Left ventricle myocardium superior (tissue), 1 donor: Measurements from ENCODE around the gene LGALS3BP. TPM values are rescaled to one million over a fixed set of nuclear protein-coding genes. Genes with fewer than 3 reads are reported as not detected.
A peak's percentile ranks its signal among the peaks of the same experiment; 100 is the strongest.
"Not testable (repeated sequence)": the region's sequence is repeated elsewhere in the genome, so short reads cannot be mapped to it uniquely, and the experiment has no call there.

Experiments
- ATAC-seq: fragments of 200-7000 bp; cut with Tn5 transposase; one replicate; pipeline ENCODE4 v1.9.1; 2020; ENCODE audit warnings: mild to moderate bottlenecking, moderate library complexity
- DNase-seq: peaks from one replicate; pipeline ENCODE4 v3.0.0-alpha.2; 2020
- intact Hi-C: fragments of 100-400 bp; cut with micrococcal nuclease; formaldehyde crosslinking; loops from one replicate; pipeline ENCODE4 v1.11.0; 2022
- total RNA-seq: library from RNA; stranded (reverse); fragmentation: NEBNext Ultra II Directional; extraction: Animal tissue kit (Norgen Biotek cat#: 25700); gene quantifications from one replicate; pipeline ENCODE4 v1.2.1, GENCODE V29; 2021
- donor health status: DM: no; HTN: yes; CAD: no; lungs with severe emphysema.

Gene LGALS3BP
- total RNA-seq, 1 donor from 2014 or later: 822 TPM

DNA sequence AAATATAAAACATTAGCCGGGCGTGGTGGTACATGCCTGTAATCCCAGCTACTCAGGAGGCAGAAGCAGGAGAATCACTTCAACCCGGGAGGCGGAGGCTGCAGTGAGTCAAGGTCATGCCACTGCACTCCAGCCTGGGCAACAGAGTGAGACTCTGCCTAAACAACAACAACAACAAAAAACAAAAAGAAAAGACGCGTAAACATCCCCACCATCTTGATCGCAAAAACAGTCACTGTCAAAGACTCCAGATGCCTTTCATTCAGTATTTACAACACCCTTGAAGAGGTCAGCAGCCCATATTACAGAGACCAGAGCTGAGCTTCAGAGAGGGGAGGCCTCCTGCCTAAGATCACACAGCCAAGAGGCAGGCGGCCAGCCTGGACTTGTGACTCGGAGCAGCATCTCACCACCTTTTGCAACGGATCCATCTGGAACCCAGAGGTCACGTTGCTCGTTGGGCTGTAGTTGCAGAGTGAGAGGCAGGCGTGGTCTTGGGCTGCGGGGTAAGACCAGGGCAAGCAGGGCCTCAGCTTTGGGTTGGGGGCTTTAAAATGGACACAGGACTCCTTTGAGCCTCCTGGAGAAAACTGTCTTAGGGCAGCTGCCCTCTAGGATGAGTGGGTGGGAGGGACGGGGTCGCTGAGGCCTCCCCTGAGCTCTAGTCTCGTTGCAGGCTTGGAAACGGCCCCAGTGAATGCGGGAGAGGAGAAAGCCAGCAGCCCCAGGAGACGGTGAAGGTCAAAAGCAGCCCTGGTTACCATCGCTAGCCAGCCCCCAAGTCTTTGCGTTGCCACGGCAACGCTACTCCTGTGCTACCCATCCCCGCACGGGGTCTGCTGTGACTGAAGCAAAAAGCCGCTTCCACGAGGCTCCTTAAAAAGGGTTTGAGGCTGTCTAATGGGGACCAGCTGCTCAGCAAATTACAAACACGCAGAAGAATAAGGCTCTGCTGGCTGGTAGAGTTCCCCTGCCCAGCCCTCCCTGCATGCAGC lies 26.1 kb downstream of the LGALS3BP start:
- intact Hi-C loops: no loop called here
- ATAC-seq: peak; percentile 48
- peak; percentile 65 for DNase-seq

DNA sequence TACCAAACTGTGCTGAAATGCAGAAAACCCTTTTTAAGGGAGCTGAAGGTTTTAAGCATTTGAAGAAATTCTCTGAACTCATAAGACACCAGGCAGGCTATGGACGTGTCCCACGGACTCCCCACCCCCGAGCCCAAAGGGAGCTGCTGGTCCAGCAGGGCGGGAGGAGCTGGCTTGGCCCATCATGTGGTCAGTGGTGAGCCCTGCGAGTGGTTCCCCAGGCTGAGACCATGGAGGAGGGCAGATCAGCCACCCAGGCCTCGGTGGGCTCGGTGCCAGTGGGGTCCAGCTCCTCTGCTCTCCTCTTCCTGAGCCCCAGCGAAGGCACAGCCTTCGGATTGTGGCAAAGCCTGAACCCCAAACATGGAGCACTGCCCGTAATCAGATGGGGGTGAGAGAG lies 27.0 kb downstream of the LGALS3BP start:
- intact Hi-C loops: no loop called here
- no peak for DNase-seq
- peak; percentile 49 for ATAC-seq

DNA sequence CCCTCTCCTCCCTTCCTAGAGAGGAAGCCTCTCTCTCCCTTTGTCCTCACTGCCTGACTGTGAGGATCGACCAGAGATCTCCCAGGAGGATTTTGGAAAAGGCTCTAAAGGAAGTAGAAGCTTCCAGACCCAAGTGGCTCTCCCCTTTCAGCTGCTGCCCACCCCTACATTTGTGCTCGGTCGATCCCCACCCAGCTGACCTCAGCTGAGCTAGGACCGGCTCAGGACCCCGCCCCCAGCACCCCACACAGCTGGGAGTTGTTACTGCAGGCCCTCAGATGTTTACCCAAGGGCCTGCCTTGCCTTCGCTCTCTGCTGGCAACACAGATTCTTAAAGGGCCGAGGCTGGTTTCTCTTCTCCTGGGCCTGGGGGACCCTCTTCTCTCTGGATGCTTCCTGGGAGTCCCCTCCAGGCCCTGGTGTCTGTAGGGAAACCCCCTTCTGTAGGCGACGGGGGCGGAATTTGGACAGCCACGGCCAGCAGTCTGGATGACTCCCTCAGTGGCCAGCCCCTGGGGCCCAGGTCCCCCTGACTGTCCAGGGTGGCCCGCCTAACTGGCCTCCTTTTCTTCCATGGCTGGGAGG lies 27.7 kb downstream of the LGALS3BP start:
- ATAC-seq (peak; percentile 69), DNase-seq (peak; percentile 64)
- intact Hi-C loops: no loop called here

DNA sequence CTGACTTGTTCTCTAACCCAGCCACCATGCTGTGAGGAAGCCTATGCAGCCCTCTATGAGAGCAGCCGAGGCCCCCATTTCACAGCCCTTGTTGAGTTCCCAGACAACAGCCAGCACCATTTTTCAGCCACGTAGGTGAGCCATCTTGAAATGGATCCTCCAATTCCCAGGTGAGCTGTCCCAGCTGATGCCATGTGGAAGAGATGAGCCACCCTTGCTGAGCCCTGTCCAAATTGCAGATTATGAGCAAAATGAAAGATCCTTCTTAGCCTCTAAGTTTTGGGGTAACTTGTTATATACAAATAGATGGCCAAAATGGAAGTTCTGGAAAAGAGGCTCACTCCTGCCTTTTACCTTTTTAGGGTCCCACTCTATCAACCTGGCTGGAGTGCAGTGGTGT lies 28.9 kb downstream of the LGALS3BP start:
- intact Hi-C loops: no loop called here
- DNase-seq (no peak), ATAC-seq (no peak)

DNA sequence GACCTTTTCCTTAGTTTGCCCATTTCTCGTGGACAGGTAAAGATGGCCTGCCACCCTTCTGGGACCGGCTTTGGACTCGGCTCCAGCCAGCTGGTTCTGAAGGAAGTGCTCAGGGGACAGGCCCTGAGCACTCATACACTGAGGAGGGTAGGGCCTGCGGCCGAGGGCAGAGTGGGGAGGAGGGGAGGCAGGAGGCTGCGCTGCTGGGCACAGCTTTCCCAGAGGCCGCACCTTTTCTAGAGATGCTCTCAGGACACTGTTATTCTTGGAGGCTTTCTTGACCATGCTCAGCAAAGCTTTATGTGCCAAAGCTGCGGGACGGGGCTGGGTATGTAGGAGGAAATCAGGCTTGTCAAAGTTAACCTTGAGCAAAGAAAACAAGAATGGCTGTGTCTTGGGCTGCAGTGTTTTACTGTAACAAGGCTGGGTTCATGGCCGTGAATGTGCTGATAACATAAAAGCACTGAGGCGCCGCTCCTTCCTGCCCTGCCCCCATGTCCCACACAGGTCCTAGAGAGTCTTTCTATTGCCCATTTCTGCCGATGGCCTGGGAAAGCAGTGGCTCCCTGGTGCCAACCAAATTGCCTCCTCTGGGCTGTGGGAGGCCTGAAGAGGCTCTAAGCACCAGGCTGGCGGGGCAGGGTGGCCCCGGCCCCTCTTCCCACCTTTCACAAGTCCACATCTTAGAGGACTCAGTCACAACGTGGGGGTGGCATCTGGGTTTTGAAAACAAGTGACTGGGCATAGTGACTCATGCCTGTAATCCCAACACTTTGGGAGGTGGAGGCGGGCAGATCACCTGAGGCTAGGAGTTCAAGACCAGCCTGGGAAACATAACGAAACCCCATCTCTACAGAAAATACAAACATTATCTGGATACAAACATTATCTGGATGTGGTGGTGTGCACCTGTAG lies 32.2 kb downstream of the LGALS3BP start:
- intact Hi-C loops: no loop called here
- ATAC-seq: no peak
- no peak for DNase-seq

DNA sequence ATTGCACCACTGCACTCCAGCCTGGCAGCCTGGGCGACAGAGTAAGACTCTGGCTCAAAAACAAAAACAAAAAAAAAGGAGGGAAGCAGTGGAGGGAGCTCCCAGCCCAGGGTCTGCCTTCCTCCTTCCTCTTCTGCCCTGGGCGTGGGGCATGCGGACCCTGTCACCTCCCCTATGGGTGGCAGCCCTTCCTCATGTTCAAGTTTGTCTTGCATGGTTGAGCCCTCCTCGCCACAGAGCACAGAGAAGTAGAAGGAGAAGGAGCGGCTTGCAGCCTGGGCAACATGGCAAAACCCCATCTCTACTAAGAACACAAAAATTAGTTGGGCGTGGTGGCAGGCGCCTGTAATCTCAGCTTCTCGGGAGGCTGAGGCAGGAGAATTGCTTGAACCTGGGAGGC lies 33.1 kb downstream of the LGALS3BP start:
- no peak for ATAC-seq
- intact Hi-C loops: no loop called here
- DNase-seq: no peak

DNA sequence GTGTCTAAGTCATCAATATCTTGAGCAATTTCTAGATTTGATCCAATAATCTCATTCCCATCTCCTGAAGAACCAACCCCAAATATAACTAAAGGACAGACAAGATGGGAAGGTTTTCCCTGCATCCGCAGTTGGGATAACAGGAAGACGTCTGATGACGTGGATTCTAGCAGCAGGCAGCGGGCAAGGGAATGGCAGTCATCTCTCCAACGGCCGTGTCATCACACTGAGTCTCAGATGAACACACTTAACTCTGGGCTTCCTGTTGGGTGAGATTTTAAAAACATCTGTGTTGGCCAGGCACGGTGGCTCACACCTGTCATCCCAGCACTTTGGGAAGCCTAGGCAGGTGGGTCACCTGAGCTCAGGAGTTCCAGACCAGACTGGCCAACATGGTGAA lies 33.6 kb downstream of the LGALS3BP start:
- ATAC-seq: no peak
- intact Hi-C loops: no loop called here
- no peak for DNase-seq

DNA sequence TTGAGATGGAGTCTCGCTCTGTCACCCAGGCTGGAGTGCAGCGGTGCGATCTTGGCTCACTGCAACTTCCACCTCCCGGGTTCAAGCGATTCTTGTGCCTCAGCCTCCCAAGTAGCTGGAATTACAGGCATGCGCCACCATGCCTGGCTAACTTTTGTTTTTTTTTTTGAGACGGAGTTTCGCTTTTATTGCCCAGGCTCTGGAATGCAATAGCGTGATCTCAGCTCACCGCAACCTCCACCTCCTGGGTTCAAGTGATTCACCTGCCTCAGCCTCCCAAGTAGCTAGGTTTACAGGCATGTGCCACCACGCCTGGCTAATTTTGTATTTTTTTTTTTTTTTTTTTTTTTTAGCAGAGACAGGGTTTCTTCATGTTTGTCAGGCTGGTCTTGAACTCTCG lies 34.3 kb downstream of the LGALS3BP start:
- ATAC-seq, intact Hi-C loops, DNase-seq: not testable (repeated sequence)

DNA sequence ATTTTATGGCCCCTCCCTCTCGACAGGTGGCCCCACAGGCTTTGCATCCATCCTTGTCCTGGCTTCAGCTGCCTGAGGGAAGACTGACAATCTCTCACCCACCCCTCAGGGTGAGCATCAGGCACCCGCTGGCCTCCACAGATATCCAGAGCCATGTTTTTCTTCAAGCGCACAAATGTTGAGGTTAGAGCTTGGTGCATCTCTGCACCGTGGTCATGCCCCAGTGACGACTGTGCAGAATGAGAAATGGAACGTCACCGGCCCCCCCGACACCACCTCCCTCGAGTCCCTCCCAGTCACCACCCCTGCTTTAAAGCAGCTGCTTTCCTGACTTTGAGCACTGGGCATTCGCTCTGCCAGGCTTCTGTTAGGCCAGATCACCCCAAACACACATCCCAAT lies 34.8 kb downstream of the LGALS3BP start:
- intact Hi-C loops: no loop called here
- ATAC-seq (no peak), DNase-seq (no peak)

DNA sequence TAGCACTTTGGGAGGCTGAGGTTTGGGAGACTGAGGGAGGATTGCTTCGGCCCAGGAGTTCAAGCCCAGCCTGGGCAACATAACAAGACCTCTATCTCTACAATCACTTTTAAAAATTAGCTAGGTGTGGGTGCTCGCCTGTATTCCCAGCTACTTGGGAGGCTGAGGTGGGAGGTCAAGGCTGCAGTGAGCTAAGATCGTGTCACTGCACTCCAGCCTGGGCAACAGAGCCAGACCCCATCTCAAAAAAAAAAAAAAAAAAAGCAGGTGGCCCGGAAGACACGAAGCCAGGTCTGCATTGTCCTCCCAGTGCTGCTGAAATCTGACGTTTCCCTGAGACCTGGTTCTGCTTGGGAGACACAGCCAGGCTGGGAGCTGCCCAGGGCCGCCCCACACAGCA lies 35.7 kb downstream of the LGALS3BP start:
- ATAC-seq (no peak), DNase-seq (no peak)
- intact Hi-C loops: no loop called here

DNA sequence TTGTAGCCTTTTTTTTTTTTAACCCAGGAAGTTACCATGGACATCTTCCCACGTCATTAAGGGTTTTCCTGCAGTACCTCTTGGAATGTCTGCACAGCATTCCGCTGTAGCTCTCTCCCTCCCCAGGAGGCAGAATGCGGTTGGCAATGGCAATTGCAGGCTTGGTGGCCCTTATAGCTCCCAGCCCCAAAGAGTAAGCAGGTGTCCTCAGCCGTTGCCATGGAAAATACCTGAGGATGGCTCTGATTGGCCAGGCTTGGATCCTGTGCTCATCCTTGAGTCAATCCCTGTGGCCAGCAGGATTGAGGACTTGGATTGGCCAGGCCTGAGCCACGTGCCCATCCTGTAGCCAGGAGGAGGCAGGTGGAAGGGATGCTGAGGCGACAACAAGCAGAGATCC lies 39.0 kb downstream of the LGALS3BP start:
- DNase-seq (no peak), ATAC-seq (no peak)
- intact Hi-C loops: no loop called here

DNA sequence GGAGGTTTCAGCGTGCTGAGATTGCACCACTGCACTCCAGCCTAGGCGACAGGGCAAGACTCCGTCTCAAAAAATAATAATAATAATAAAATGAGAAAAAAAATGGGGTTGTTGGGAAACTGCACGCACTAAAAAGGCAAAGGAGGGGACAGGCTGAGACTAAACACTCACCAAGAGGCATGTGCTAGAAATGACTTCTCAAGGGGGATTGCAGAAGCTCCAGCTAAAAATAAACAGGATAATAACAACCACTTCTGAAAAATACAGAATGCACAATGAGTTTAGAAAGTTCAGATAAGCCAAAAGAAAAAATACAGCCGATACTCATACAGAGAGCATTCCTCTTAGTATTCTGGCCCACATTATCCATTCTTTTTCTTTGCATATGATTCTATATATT lies 39.5 kb downstream of the LGALS3BP start:
- no peak for ATAC-seq

DNA sequence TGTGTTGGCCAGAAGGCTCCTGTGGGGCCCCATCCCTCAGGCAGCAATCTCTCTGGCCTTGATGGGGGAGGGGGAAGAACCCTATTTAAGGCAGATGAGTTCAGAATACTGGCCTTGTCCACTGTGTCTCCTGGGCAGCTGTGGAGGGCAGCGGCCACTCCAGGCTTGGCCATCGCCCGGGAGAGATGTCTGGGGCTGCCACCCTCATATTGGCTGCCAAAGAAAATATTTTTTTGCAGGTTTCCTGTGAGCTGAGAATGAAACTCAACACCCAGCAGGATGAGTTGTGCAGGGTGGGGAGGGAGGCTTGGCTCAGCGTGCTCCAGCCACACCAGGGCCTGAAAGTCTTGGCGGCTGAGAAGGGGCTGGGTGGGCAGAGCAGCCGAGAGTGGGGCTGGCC lies 40.1 kb downstream of the LGALS3BP start:
- intact Hi-C loops: no loop called here
- DNase-seq: no peak
- no peak for ATAC-seq

More for the DNA sequence above, 39.5 kb downstream of the LGALS3BP start:
- no peak for DNase-seq
- intact Hi-C loops: no loop called here

DNA sequence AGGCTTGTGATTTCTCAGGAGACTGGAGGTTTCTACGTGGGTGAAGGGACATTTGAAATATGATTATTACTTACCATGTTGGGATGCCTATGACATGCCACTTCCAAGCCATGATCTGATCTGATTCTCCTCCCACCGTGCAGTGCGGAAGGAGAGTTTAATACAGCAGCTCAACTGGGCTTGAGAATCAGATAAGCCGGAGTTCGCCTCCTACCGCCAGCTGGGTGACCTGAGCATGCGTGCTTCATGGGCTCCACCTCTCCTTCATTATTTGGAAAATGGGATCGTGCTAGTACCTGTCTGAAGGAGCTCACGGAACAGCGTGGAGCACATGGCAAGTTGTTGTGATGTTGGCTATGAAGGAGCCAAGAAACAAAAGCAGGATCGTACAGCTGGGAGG lies 42.2 kb downstream of the LGALS3BP start:
- DNase-seq (no peak), ATAC-seq (no peak)
- intact Hi-C loops: no loop called here

DNA sequence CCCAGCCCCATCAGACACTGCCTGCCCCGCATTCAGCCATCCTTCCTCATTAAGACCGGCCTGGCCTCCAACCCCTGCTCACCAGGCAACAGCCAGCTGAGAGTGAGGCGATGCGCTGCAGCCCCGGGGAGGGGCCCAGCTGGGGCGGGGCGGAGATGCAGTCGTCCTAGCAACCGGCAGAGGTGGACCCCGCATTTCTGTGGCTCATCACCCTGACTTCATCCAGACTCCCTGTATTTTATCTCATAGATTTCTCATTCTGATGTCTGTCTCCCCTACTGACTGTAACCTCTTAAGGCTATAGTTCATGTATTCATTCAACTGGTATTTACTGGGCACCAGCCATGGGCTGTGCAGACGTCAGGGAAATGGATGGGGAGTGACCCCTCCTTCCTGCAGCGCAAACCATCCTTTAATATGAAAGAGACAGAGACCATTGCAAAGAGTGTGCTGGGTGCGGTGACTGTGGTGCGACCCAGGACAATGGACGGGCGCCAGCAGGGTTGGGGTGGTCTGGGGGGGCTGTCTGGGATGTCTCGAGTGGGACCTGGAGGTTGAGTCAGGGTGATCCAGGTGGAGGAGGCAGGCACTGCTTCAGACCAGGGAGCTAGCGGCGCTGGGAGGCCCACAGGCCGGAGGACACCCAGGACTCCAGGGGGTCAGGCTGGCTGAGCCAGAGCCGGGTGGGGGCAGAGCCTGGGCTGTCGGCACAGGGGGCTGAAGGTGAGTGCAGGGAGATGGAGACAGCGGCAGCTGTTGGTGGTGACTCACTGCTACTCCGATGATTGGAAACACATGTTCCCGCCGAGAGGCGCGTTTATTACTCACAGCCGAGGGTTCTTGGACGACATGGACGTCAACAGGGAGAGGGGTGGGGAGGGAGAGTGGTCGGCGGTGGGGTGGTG lies 44.1 kb downstream of the LGALS3BP start:
- DNase-seq: peak; percentile 73
- peak; percentile 47 for ATAC-seq
- intact Hi-C loops: no loop called here

DNA sequence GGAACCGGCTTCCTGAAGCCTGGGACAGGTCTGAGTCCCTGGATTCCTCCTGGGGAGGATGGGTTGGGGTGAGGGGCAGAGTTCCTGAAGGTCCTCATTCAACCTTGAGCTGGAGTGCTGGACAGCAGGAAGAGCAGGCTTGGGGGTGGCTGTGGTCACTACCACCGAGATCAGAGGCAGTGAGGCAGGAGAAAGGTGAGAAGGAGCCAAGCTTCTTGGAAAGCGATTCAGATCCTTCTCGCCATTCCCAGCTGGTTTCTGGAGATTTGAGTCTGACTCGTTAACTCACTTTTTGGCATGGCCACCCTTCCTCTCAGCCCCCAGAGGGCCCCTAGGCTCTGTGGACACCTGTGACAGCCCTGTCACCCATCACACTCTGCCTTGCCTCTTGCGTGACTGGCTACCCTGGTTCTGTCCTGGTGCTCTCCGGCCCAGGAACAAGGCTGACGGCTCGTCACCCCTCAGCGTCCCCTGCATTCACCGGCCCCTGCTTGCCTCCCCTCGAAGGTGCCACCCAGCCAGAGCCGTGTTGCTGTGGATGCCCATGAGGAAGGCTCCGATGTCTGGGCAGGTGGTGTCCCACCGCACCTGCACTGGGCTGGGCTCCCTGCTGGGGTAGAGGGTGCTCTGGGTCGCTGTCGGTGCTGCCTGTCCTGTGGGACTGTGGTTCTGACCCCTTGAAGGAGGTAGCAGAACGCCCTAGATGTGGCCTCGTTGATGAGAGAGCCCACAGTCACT lies 44.9 kb downstream of the LGALS3BP start:
- ATAC-seq (no peak), DNase-seq (no peak)
- intact Hi-C loops: no loop called here

DNA sequence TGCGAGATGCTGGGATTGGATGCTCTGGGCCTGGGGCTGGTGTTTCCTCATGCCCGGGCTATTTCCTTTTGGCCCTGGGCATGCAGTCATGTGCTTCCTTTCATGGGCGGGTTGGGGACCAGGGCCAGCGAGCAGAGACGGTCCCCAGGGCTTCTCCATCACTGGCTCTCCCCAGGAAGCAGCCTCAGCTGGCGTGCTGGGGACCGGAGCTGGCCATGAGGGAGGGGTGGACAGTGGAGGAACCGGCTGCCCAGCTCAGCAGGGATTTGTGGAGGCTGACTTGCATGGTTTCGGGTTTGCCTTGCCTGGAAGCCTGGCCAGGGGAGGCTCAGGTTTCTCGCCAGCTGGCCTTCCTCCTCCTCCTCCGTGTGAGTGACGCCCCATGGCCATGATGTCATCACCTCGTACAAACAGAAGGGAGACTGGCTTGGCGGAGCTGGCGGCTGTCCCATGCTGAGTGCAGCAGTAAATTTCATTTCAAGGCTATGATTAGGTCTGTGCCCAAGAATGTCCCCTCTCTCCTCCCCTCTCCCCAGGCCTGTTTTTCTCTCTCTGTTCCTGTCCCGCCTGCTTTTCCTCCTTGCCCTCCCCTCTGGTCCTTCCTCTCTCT lies 45.7 kb downstream of the LGALS3BP start:
- peak; percentile 95 for DNase-seq
- intact Hi-C loops: no loop called here
- ATAC-seq: peak; percentile 85
